ENCODE measurements around the gene STAM.

- TF ChIP-seq, protein P1, sequence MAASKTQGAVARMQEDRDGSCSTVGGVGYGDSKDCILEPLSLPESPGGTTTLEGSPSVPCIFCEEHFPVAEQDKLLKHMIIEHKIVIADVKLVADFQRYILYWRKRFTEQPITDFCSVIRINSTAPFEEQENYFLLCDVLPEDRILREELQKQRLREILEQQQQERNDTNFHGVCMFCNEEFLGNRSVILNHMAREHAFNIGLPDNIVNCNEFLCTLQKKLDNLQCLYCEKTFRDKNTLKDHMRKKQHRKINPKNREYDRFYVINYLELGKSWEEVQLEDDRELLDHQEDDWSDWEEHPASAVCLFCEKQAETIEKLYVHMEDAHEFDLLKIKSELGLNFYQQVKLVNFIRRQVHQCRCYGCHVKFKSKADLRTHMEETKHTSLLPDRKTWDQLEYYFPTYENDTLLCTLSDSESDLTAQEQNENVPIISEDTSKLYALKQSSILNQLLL (CRISPR knock-in tag; IDR thresholded peaks at IDR 0.05; ENCODE audit: borderline replicate concordance): no peak
- TF ChIP-seq POLR3A (IDR thresholded peaks at IDR 0.05; ENCODE audit: borderline replicate concordance, extremely low read depth, insufficient read depth, insufficient read length): no peak
- TF ChIP-seq NONO (IDR thresholded peaks at IDR 0.05; ENCODE audit: low read depth in 2 of 2, low read length in 1 of 2): no peak
- TF ChIP-seq ZBTB49 (CRISPR knock-in tag; IDR thresholded peaks at IDR 0.05; ENCODE audit: borderline replicate concordance): no peak
- TF ChIP-seq TAL1 (IDR thresholded peaks at IDR 0.05): no peak
- TF ChIP-seq KDM1A (IDR thresholded peaks at IDR 0.05): no peak
- TF ChIP-seq, protein P2, sequence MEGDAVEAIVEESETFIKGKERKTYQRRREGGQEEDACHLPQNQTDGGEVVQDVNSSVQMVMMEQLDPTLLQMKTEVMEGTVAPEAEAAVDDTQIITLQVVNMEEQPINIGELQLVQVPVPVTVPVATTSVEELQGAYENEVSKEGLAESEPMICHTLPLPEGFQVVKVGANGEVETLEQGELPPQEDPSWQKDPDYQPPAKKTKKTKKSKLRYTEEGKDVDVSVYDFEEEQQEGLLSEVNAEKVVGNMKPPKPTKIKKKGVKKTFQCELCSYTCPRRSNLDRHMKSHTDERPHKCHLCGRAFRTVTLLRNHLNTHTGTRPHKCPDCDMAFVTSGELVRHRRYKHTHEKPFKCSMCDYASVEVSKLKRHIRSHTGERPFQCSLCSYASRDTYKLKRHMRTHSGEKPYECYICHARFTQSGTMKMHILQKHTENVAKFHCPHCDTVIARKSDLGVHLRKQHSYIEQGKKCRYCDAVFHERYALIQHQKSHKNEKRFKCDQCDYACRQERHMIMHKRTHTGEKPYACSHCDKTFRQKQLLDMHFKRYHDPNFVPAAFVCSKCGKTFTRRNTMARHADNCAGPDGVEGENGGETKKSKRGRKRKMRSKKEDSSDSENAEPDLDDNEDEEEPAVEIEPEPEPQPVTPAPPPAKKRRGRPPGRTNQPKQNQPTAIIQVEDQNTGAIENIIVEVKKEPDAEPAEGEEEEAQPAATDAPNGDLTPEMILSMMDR (IDR thresholded peaks at IDR 0.05 in 2 of 3, conservative IDR thresholded peaks at IDR 0.05 in 1 of 3; ENCODE audit: insufficient read depth in 2 of 3, low read depth in 1 of 3, low read length in 3 of 3): no peak
- no peak for TF ChIP-seq EZH2 (IDR thresholded peaks at IDR 0.05; ENCODE audit: borderline replicate concordance, low read depth, low read length)
- no peak for TF ChIP-seq HMG20A (CRISPR knock-in tag; conservative IDR thresholded peaks at IDR 0.05)
- TF ChIP-seq NRF1 (conservative IDR thresholded peaks at IDR 0.05 in 1 of 2, IDR thresholded peaks at IDR 0.05 in 1 of 2): no peak
- no peak for TF ChIP-seq ZNF175 (CRISPR knock-in tag; IDR thresholded peaks at IDR 0.05; ENCODE audit: low read depth)
- TF ChIP-seq NR2C2 (CRISPR knock-in tag; IDR thresholded peaks at IDR 0.05): no peak
- TF ChIP-seq NR2C2 (tag; IDR thresholded peaks at IDR 0.05): no peak
These were observed 85.7 kb downstream of the STAM start for GRCh38 chr10:17729630-17730029.
